Measurements from ENCODE around the gene SLC25A53. TPM values are rescaled to one million over a fixed set of nuclear protein-coding genes. Genes with fewer than 3 reads are reported as not detected.

Gene SLC25A53
- total and polyA plus RNA-seq, 2 of the 13 experiments (the other 11 are each of a cell fraction or from before 2014, with no cell fraction given), result 3.4 to 4.5 TPM

- TF ChIP-seq, protein P1, sequence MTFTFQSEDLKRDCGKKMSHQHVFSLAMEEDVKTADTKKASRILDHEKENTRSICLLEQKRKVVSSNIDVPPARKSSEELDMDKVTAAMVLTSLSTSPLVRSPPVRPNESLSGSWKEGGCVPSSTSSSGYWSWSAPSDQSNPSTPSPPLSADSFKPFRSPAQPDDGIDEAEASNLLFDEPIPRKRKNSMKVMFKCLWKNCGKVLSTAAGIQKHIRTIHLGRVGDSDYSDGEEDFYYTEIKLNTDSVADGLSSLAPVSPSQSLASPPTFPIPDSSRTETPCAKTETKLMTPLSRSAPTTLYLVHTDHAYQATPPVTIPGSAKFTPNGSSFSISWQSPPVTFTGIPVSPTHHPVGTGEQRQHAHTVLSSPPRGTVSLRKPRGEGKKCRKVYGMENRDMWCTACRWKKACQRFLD (CRISPR knock-in tag; IDR thresholded peaks at IDR 0.05; ENCODE audit: borderline replicate concordance), result no peak
- TF ChIP-seq ZNF740 (CRISPR knock-in tag; IDR thresholded peaks at IDR 0.05), result no peak
- peak; percentile 62 for TF ChIP-seq SKI (IDR thresholded peaks at IDR 0.05; ENCODE audit: partially characterized antibody)
- TF ChIP-seq ZNF784 (CRISPR knock-in tag; IDR thresholded peaks at IDR 0.05; ENCODE audit: borderline replicate concordance), result 0 out of 2 replicates have a peak, but pooled peaks have one; percentile 18
- TF ChIP-seq TAF1 (CRISPR knock-in tag; IDR thresholded peaks at IDR 0.05), result peak; percentile 41
- TF ChIP-seq AGO2 (optimal IDR thresholded peaks at IDR 0.05; ENCODE audit: low read depth, low read length), result no peak
- peak; percentile 55; the same call in 1 of the 2 replicates for TF ChIP-seq YEATS4 (CRISPR knock-in tag; IDR thresholded peaks at IDR 0.05; ENCODE audit: borderline replicate concordance)
- peak; percentile 43; the same call in 1 of the 2 replicates for TF ChIP-seq ARID4A (CRISPR knock-in tag; IDR thresholded peaks at IDR 0.05; ENCODE audit: borderline replicate concordance)
- peak; percentile 72 for TF ChIP-seq ZNF687 (CRISPR knock-in tag; IDR thresholded peaks at IDR 0.05)
- no peak for TF ChIP-seq ZNF7 (CRISPR knock-in tag; IDR thresholded peaks at IDR 0.05)
- no peak for TF ChIP-seq NFE2L2 (IDR thresholded peaks at IDR 0.05; ENCODE audit: low read length)
- no peak for TF ChIP-seq RARA (CRISPR knock-in tag; IDR thresholded peaks at IDR 0.05)
- no peak for TF ChIP-seq PRDM4 (CRISPR knock-in tag; IDR thresholded peaks at IDR 0.05; ENCODE audit: borderline replicate concordance)
- no peak for TF ChIP-seq HNRNPUL1 (IDR thresholded peaks at IDR 0.05; ENCODE audit: low read depth, low read length)
These were observed 9.3 kb upstream of the SLC25A53 start, which contains the start of gene FAM199X (continued) for GRCh38 chrX:104165894-104166734.
